Measurements from ENCODE around the gene GRM3. TPM values are rescaled to one million over a fixed set of nuclear protein-coding genes. Genes with fewer than 3 reads are reported as not detected.

The GRM3 gene
- polyA plus RNA-seq, 2 of the 4 experiments (the other 2 are of a cell fraction), result not detected

DNA sequence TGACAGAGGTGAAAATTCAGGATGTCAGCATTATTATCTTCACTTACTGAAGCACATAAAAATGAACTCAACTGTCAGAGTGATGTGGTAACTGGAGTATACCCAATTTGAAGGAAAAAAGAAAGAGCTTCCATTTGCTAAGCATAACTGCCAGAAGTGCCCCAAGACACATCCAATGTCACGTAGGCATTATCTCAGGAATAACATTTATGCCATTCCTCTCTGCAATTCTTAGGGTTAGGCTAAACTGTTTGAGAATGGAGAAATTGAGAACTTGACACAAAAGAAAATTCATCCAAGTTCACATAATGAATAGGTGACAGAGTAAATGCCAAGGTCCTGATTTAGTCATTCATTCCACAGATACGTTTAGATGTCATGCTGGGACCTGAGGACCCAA lies 148.6 kb downstream of the GRM3 start (continued):
- TF ChIP-seq RFX5 (IDR thresholded peaks at IDR 0.05) (no peak), ZC3H11A (IDR thresholded peaks at IDR 0.05) (no peak), MAFK (IDR thresholded peaks at IDR 0.05; ENCODE audit: partially characterized antibody) (no peak)
- TF ChIP-seq, protein P1, sequence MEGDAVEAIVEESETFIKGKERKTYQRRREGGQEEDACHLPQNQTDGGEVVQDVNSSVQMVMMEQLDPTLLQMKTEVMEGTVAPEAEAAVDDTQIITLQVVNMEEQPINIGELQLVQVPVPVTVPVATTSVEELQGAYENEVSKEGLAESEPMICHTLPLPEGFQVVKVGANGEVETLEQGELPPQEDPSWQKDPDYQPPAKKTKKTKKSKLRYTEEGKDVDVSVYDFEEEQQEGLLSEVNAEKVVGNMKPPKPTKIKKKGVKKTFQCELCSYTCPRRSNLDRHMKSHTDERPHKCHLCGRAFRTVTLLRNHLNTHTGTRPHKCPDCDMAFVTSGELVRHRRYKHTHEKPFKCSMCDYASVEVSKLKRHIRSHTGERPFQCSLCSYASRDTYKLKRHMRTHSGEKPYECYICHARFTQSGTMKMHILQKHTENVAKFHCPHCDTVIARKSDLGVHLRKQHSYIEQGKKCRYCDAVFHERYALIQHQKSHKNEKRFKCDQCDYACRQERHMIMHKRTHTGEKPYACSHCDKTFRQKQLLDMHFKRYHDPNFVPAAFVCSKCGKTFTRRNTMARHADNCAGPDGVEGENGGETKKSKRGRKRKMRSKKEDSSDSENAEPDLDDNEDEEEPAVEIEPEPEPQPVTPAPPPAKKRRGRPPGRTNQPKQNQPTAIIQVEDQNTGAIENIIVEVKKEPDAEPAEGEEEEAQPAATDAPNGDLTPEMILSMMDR (IDR thresholded peaks at IDR 0.05), result no peak

DNA sequence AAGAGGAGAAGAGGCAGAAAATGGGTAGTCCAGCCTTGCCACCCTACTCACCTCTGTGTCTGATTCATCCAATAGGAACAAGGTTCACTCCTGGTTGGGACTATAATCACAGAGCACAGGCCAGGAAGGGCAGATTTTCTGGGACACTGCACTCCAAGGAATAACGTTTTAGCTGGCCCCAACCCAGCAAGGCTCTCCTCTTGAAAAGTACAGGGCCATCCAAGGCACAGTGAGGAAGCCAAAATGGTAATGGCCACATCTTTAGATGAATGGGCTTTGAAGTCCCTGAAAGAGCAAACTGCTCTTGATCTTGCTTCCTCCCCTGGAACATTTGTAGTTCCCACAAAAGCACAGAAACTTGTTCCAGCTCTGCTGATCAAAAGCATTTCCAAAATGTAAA lies 149.4 kb downstream of the GRM3 start:
- WGBS (ENCODE audit: missing lambda C conversion rate), result 0% methylated on average over 1 of the region's 1 CpG
- H3K4me3 ChIP-seq, result no peak overlapping the region
- no peak overlapping the region for H3K27ac ChIP-seq
- ATAC-seq (no peak), FAIRE-seq (no peak), DNase-seq (ENCODE audit: low read depth in 1 of 2, low spot score in 1 of 2) (no peak)
- no peaks in the 10 kb centered on the region for H3K4me1 ChIP-seq
- ChIA-PET CTCF (no interaction called here), POLR2A (no interaction called here)
- no peak overlapping the region for H3K4me2 ChIP-seq
- TF ChIP-seq JUNB (IDR thresholded peaks at IDR 0.05) (no peak), TFCP2L1 (CRISPR knock-in tag; IDR thresholded peaks at IDR 0.05) (no peak), FOSL2 (IDR thresholded peaks at IDR 0.05) (no peak), FOSL2 (CRISPR knock-in tag; IDR thresholded peaks at IDR 0.05) (no peak), HDAC2 (IDR thresholded peaks at IDR 0.05) (no peak), ZC3H11A (IDR thresholded peaks at IDR 0.05) (no peak), RCOR1 (IDR thresholded peaks at IDR 0.05; ENCODE audit: low read depth, low read length) (no peak), MAFK (IDR thresholded peaks at IDR 0.05; ENCODE audit: partially characterized antibody) (no peak), PHF8 (IDR thresholded peaks at IDR 0.05; ENCODE audit: borderline replicate concordance, low read depth) (no peak), ESRRA (IDR thresholded peaks at IDR 0.05; ENCODE audit: borderline replicate concordance, low read length) (no peak), NR3C1 (IDR thresholded peaks at IDR 0.05) (no peak)
- TF ChIP-seq, protein P2, sequence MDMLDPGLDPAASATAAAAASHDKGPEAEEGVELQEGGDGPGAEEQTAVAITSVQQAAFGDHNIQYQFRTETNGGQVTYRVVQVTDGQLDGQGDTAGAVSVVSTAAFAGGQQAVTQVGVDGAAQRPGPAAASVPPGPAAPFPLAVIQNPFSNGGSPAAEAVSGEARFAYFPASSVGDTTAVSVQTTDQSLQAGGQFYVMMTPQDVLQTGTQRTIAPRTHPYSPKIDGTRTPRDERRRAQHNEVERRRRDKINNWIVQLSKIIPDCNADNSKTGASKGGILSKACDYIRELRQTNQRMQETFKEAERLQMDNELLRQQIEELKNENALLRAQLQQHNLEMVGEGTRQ (IDR thresholded peaks at IDR 0.05), result no peak
- no peaks in the 10 kb centered on the region for H3K9me3 ChIP-seq

DNA sequence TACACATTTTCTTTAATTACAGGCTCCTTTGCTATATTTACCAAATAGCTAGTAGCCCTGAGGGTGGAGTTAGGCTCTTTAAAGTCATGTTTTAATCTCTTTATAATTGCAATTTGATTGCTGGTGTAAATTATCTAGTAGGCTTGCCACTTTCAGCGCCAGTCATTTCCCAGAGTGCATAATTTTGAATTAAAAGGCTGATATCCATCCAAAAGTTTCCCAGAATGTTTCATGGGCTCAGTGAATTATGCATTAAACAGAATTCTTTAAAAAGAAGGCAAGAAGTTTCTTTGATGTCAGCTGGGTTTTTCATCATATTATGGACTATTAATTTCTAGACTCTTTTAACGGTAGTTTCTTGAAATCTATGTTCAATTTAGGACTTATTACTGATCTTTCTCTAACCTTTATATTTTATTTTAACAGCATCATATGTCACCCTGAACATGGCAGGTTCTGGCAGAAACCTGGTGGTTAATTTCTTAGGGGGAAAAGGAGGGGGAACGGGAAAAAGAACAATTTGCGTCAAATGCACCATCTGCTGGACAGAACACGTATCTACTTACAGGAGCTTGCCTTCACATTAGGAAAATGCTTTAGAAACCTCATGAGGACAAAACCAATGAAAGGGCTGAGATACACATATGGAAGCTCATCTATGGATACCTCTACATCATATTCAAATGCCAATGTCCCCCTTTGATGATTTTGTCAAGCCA lies 171.1 kb downstream of the GRM3 start:
- TF ChIP-seq EHMT2 (IDR thresholded peaks at IDR 0.05; ENCODE audit: low read depth) (no peak), POLR2A (IDR thresholded peaks at IDR 0.05; ENCODE audit: low read length) (no peak), RAD21 (conservative IDR thresholded peaks at IDR 0.05 in 1 of 2, IDR thresholded peaks at IDR 0.05 in 1 of 2) (peak; percentile 16 to 38; a peak in 2 of 5 replicates), RCOR1 (IDR thresholded peaks at IDR 0.05; ENCODE audit: low read depth, low read length) (no peak), SMC3 (IDR thresholded peaks at IDR 0.05) (peak; percentile 50)
- TF ChIP-seq, protein P1 (IDR thresholded peaks at IDR 0.05), result peak; percentile 32
- TF ChIP-seq, protein P3, sequence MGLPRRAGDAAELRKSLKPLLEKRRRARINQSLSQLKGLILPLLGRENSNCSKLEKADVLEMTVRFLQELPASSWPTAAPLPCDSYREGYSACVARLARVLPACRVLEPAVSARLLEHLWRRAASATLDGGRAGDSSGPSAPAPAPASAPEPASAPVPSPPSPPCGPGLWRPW (IDR thresholded peaks at IDR 0.05), result no peak
- ATAC-seq, result peak in 1 of 2 experiments; percentile 55; a peak in 4 of 6 replicates

More for the DNA sequence above, 171.1 kb downstream of the GRM3 start:
- no peaks in the 10 kb centered on the region for H3K4me1 ChIP-seq
- CTCF ChIA-PET, result interaction anchor here (0.9 to 1.7 kb wide), 5 partner anchors 9 to 929 kb away, joined by 3 to 5 read pairs (median 4); no protein-coding TSS in a partner anchor
- POLR2A ChIA-PET, result interaction anchor here (1.2 kb wide), 1 partner anchor 924 kb away, joined by 3 read pairs; no protein-coding TSS in a partner anchor
- H3K27ac ChIP-seq, result no peak overlapping the region
- H3K4me2 ChIP-seq, result no peak overlapping the region
- no peak for FAIRE-seq
- 3% methylated on average over 5 of the region's 5 CpGs for WGBS (ENCODE audit: missing lambda C conversion rate)
- no peak overlapping the region for H3K4me3 ChIP-seq
- peak in 1 of 2 experiments; percentile 40 for DNase-seq (ENCODE audit: low read depth in 1 of 2, low spot score in 1 of 2)
- no peaks in the 10 kb centered on the region for H3K9me3 ChIP-seq

All from A549 (cell line).